TTC549 (cell line): Measurements from ENCODE around the gene GATM.
A peak's percentile ranks its signal among the peaks of the same experiment; 100 is the strongest.

ENCODE experiments used
- FAIRE-seq: peaks from 2 replicates; lab custom pipeline; 2012; peaks lifted over from hg19 to GRCh38; lab: Jason Lieb, UNC

GATM gene

GRCh38 chr15:45378149-45378912 is at the start of gene GATM:
GATM (minus strand) TSS chr15:45378544; CDS start chr15:45378453, 91 bp downstream.
- FAIRE-seq, result no peak

- FAIRE-seq, result no peak
Observed at GRCh38 chr15:45427085-45427484, 48.7 kb upstream of the GATM start.

GRCh38 chr15:45425135-45425534 is 46.8 kb upstream of the GATM start:
- no peak for FAIRE-seq

- no peak for FAIRE-seq
Observed at GRCh38 chr15:45424429-45424828, 46.1 kb upstream of the GATM start.

GRCh38 chr15:45417303-45417950 is 39.1 kb upstream of the GATM start:
- no peak for FAIRE-seq

GRCh38 chr15:45414215-45414885 is 36.0 kb upstream of the GATM start:
- no peak for FAIRE-seq

- no peak for FAIRE-seq
Observed at GRCh38 chr15:45409596-45409995, 31.3 kb upstream of the GATM start.

- no peak for FAIRE-seq
Observed at GRCh38 chr15:45407786-45408185, 29.4 kb upstream of the GATM start.

GRCh38 chr15:45402955-45403877 is 24.9 kb upstream of the GATM start:
- no peak for FAIRE-seq

- FAIRE-seq, result peak; percentile 68
Observed at GRCh38 chr15:45402162-45402954, 24.0 kb upstream of the GATM start.

- FAIRE-seq, result no peak
Observed at GRCh38 chr15:45401665-45402161, 23.4 kb upstream of the GATM start.

GRCh38 chr15:45399381-45400212 is 21.3 kb upstream of the GATM start:
- FAIRE-seq, result peak; percentile 3

GRCh38 chr15:45397116-45397665 is 18.8 kb upstream of the GATM start:
- FAIRE-seq, result no peak

- FAIRE-seq, result no peak
Observed at GRCh38 chr15:45395943-45396342, 17.6 kb upstream of the GATM start.

- no peak for FAIRE-seq
Observed at GRCh38 chr15:45394681-45395080, 16.3 kb upstream of the GATM start.

- FAIRE-seq, result no peak
Observed at GRCh38 chr15:45393851-45394250, 15.5 kb upstream of the GATM start.

- no peak for FAIRE-seq
Observed at GRCh38 chr15:45392584-45392855, 14.2 kb upstream of the GATM start.

- no peak for FAIRE-seq
Observed at GRCh38 chr15:45391746-45392583, 13.6 kb upstream of the GATM start.

GRCh38 chr15:45389351-45389750 is 11.0 kb upstream of the GATM start:
- FAIRE-seq, result no peak
